SK-N-SH treated with all-trans-retinoic acid at 6 μM for 48 hours (cell line): ENCODE results near the gene MRTFA.

Experiments
- BACH2 ChIP-seq: fragments of 250-450 bp; sonication (Bioruptor Pico); IDR thresholded peaks from 2 replicates; pipeline ENCODE4 v1.9.0; 2021; ENCODE audit warnings: mild to moderate bottlenecking, borderline replicate concordance
- ESRRG ChIP-seq: fragments of 250-450 bp; sonication (Bioruptor Pico); IDR thresholded peaks from 2 replicates; pipeline ENCODE4 v1.6.1; 2021; ENCODE audit warnings: mild to moderate bottlenecking
- ISL1 ChIP-seq: fragments of 250-450 bp; sonication (Bioruptor Pico); IDR thresholded peaks from 2 replicates; pipeline ENCODE4 v2.1.2; 2022; ENCODE audit warnings: mild to moderate bottlenecking, moderate library complexity
- TOX ChIP-seq: fragments of 250-450 bp; sonication (Bioruptor Pico); IDR thresholded peaks from 2 replicates; pipeline ENCODE4 v1.8.0; 2021; ENCODE audit warnings: mild to moderate bottlenecking, moderate library complexity, borderline replicate concordance
- ZFP3 ChIP-seq: fragments of 250-450 bp; sonication (Bioruptor Pico); IDR thresholded peaks from 2 replicates; pipeline ENCODE4 v1.5.0; 2020; ENCODE audit warnings: mild to moderate bottlenecking, moderate library complexity
- TF ChIP-seq, protein P1 (sequence below): fragments of 250-450 bp; sonication (Bioruptor Pico); IDR thresholded peaks from 2 replicates; pipeline ENCODE4 v1.5.1; 2020; ENCODE audit warnings: low read depth, mild to moderate bottlenecking, moderate library complexity

DNA sequence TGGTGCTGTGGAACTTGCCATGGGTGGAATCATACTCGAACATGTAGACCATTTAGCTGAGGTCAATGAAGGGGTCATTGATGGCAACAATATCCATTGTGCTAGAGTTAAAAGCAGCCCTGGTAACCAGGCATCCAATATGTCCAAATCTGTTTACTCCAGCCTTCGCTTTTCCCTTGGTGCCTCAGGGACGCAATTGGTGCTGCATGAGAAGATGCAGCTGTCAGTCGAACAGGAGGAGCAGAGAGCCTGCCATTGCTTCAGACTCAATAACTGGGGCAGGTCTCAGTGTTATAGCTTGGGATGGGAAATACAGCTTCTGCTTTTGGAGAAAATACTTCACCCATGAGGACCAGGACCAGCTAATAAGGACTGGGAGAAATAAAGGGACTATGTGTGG is 37.8 kb upstream of the MRTFA start:
- TF ChIP-seq ESRRG (CRISPR knock-in tag) (no peak), ZFP3 (CRISPR knock-in tag) (no peak), TOX (CRISPR knock-in tag) (no peak), ISL1 (CRISPR knock-in tag) (no peak), BACH2 (CRISPR knock-in tag) (no peak)
- TF ChIP-seq, protein P1, sequence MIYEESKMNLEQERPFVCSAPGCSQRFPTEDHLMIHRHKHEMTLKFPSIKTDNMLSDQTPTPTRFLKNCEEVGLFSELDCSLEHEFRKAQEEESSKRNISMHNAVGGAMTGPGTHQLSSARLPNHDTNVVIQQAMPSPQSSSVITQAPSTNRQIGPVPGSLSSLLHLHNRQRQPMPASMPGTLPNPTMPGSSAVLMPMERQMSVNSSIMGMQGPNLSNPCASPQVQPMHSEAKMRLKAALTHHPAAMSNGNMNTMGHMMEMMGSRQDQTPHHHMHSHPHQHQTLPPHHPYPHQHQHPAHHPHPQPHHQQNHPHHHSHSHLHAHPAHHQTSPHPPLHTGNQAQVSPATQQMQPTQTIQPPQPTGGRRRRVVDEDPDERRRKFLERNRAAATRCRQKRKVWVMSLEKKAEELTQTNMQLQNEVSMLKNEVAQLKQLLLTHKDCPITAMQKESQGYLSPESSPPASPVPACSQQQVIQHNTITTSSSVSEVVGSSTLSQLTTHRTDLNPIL = no peak
